22Rv1 (cell line): ENCODE measurements around the gene TRPT1.

Experiments used
- ZFX ChIP-seq: fragments of 450-650 bp; IDR thresholded peaks from 2 replicates; pipeline ENCODE4 v1.6.1; 2017; ENCODE audit warnings: antibody characterized with exemption, borderline replicate concordance
- TF ChIP-seq, protein P1 (sequence below): fragments of 450-650 bp; IDR thresholded peaks from 2 replicates; pipeline ENCODE4 v1.5.1; 2017; ENCODE audit warnings: mild to moderate bottlenecking

GRCh38 chr11:64239662-64240434 is 13.9 kb upstream of the TRPT1 start:
- TF ChIP-seq, protein P1, sequence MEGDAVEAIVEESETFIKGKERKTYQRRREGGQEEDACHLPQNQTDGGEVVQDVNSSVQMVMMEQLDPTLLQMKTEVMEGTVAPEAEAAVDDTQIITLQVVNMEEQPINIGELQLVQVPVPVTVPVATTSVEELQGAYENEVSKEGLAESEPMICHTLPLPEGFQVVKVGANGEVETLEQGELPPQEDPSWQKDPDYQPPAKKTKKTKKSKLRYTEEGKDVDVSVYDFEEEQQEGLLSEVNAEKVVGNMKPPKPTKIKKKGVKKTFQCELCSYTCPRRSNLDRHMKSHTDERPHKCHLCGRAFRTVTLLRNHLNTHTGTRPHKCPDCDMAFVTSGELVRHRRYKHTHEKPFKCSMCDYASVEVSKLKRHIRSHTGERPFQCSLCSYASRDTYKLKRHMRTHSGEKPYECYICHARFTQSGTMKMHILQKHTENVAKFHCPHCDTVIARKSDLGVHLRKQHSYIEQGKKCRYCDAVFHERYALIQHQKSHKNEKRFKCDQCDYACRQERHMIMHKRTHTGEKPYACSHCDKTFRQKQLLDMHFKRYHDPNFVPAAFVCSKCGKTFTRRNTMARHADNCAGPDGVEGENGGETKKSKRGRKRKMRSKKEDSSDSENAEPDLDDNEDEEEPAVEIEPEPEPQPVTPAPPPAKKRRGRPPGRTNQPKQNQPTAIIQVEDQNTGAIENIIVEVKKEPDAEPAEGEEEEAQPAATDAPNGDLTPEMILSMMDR = no peak
- TF ChIP-seq ZFX = no peak
